Measurements from ENCODE around the gene PRKN. TPM values are rescaled to one million over a fixed set of nuclear protein-coding genes. Genes with fewer than 3 reads are reported as not detected.

The PRKN gene
- total and polyA plus RNA-seq, 2 experiments from 2014 or later = 1.2 to 2.3 TPM

DNA sequence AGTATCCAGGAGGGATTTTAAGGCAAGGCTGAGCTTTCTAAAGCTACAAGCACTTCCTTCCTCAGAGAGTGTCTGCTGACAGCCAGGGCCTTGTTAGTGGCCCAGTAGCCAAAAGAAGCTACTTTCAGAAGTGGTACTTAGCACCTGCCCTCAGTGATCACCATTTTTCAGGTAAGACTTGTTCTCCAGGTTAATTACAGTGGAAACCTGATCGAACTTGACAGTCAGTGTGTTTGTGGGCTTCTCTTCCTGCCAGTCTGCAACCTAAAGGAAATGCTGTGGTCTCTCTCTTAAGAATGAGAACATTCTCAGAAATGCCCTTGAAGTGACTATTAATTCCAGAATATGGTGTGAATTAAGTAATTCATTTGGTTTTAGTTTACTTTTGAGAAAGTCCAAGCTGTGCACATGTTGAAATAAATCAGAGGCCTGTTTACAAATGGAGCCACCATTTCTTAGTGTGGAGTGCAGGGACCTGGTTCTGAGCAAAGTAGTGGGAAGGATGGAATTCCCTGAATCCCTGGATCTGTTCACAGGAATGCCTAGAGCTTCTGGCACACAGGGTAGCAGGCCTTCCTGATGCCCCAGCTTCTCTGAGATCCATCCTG lies 1268.5 kb downstream of the PRKN start:
- Histone ChIP-seq H3K9ac (no peak overlapping the region), H3K9me2 (ENCODE audit: insufficient read depth) (no peaks in the 10 kb centered on the region), H2AFZ (peak overlapping the region; percentile 34; the same call in 1 of the 2 replicates), H3K27ac (no peak overlapping the region), H3K27me3 (replicated peaks; ENCODE audit: insufficient read depth) (no peaks in the 10 kb centered on the region), H3K79me2 (ENCODE audit: insufficient read depth) (no peaks in the 10 kb centered on the region), H4K20me1 (ENCODE audit: insufficient read depth) (no peaks in the 10 kb centered on the region), H3K36me3 (ENCODE audit: low read depth) (no peaks in the 10 kb centered on the region), H3K4me1 (ENCODE audit: insufficient read depth) (peaks cover 7% of the 10 kb centered on the region), H3F3A (ENCODE audit: insufficient read depth) (no peaks in the 10 kb centered on the region), H3K4me2 (ENCODE audit: unreplicated experiment) (no peak overlapping the region), H3K9me3 (ENCODE audit: low read depth) (no peaks in the 10 kb centered on the region), H3K4me3 (no peak overlapping the region)
- in situ Hi-C loops (cut with MboI) = no loop called here
- no peak for TF ChIP-seq EZH2 (IDR thresholded peaks at IDR 0.05; ENCODE audit: insufficient read depth, poor library complexity, severe bottlenecking)
- no peak for TF ChIP-seq EZH2phosphoT487 (IDR thresholded peaks at IDR 0.05; ENCODE audit: insufficient read depth, low read depth)
- WGBS, 2 experiments (ENCODE audit: low coverage in 1 of 2, low lambda C conversion rate in 2 of 2, missing lambda C conversion rate in 2 of 2) = 11 to 14% methylated on average over 1 of the region's 1 CpG
- DNase-seq = no peak

GRCh38 chr6:161458201-161458951 lies 1269.2 kb downstream of the PRKN start:
- H4K20me1 ChIP-seq (ENCODE audit: insufficient read depth) = no peaks in the 10 kb centered on the region
- no peak overlapping the region for H2AFZ ChIP-seq
- H3K36me3 ChIP-seq (ENCODE audit: low read depth) = no peaks in the 10 kb centered on the region
- in situ Hi-C loops (cut with MboI) = no loop called here
- peaks cover 7% of the 10 kb centered on the region for H3K4me1 ChIP-seq (ENCODE audit: insufficient read depth)
- H3K27me3 ChIP-seq (replicated peaks; ENCODE audit: insufficient read depth) = no peaks in the 10 kb centered on the region
- no peak for DNase-seq
- no peaks in the 10 kb centered on the region for H3K79me2 ChIP-seq (ENCODE audit: insufficient read depth)
- H3K9me2 ChIP-seq (ENCODE audit: insufficient read depth) = no peaks in the 10 kb centered on the region
- H3K4me2 ChIP-seq (ENCODE audit: unreplicated experiment) = no peak overlapping the region
- H3K27ac ChIP-seq = no peak overlapping the region
- H3F3A ChIP-seq (ENCODE audit: insufficient read depth) = no peaks in the 10 kb centered on the region
- TF ChIP-seq EZH2 (IDR thresholded peaks at IDR 0.05; ENCODE audit: insufficient read depth, poor library complexity, severe bottlenecking) = no peak
- TF ChIP-seq EZH2phosphoT487 (IDR thresholded peaks at IDR 0.05; ENCODE audit: insufficient read depth, low read depth) = no peak
- H3K4me3 ChIP-seq = no peak overlapping the region
- H3K9me3 ChIP-seq (ENCODE audit: low read depth) = no peaks in the 10 kb centered on the region
- H3K9ac ChIP-seq = no peak overlapping the region
- WGBS, 2 experiments (ENCODE audit: low coverage in 1 of 2, low lambda C conversion rate in 2 of 2, missing lambda C conversion rate in 2 of 2) = 72 to 73% methylated on average over 12 of the region's 12 CpGs

- in situ Hi-C loops (cut with MboI) = no loop called here
- no peaks in the 10 kb centered on the region for H3K9me3 ChIP-seq (ENCODE audit: low read depth)
- H3K27ac ChIP-seq = no peak overlapping the region
- no peak overlapping the region for H3K9ac ChIP-seq
- 82 to 88% methylated on average over 4 to 5 of the region's 5 CpGs for WGBS, 2 experiments (ENCODE audit: low coverage in 1 of 2, low lambda C conversion rate in 2 of 2, missing lambda C conversion rate in 2 of 2)
- H3K4me2 ChIP-seq (ENCODE audit: unreplicated experiment) = no peak overlapping the region
- no peaks in the 10 kb centered on the region for H3K9me2 ChIP-seq (ENCODE audit: insufficient read depth)
- DNase-seq = no peak
- no peak overlapping the region for H3K4me3 ChIP-seq
- H4K20me1 ChIP-seq (ENCODE audit: insufficient read depth) = no peaks in the 10 kb centered on the region
- H3F3A ChIP-seq (ENCODE audit: insufficient read depth) = no peaks in the 10 kb centered on the region
- no peaks in the 10 kb centered on the region for H3K36me3 ChIP-seq (ENCODE audit: low read depth)
- no peaks in the 10 kb centered on the region for H3K79me2 ChIP-seq (ENCODE audit: insufficient read depth)
- H2AFZ ChIP-seq = no peak overlapping the region
- H3K27me3 ChIP-seq (replicated peaks; ENCODE audit: insufficient read depth) = no peaks in the 10 kb centered on the region
- TF ChIP-seq EZH2 (IDR thresholded peaks at IDR 0.05; ENCODE audit: insufficient read depth, poor library complexity, severe bottlenecking) (no peak), EZH2phosphoT487 (IDR thresholded peaks at IDR 0.05; ENCODE audit: insufficient read depth, low read depth) (no peak)
- no peaks in the 10 kb centered on the region for H3K4me1 ChIP-seq (ENCODE audit: insufficient read depth)
Observed at GRCh38 chr6:161455848-161456247, 1271.7 kb downstream of the PRKN start.

DNA sequence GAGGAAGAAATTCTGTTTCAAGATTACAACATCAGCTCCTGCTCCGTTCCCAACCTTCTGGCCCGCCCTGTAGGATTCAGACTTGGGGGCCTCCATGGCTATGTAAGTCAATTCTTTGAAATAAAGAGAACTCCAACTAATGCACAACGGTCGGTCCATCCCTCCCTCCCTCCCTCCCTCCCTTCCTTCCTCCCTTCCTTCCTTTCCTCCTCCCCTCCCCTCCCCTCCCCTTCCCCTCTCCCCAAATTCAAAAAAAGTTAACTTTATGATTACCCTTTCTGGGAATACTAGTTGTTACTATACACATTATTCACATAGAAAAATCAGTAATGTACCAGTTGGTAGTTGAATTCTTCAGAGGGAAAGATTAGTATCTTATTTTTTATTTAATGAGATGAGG lies 1274.0 kb downstream of the PRKN start:
- H3K4me3 ChIP-seq = no peak overlapping the region
- no peaks in the 10 kb centered on the region for H4K20me1 ChIP-seq (ENCODE audit: insufficient read depth)
- no peaks in the 10 kb centered on the region for H3K4me1 ChIP-seq (ENCODE audit: insufficient read depth)
- no peaks in the 10 kb centered on the region for H3K79me2 ChIP-seq (ENCODE audit: insufficient read depth)
- H3K36me3 ChIP-seq (ENCODE audit: low read depth) = no peaks in the 10 kb centered on the region
- no peak overlapping the region for H3K4me2 ChIP-seq (ENCODE audit: unreplicated experiment)
- no peaks in the 10 kb centered on the region for H3F3A ChIP-seq (ENCODE audit: insufficient read depth)
- H3K9me2 ChIP-seq (ENCODE audit: insufficient read depth) = no peaks in the 10 kb centered on the region
- H3K9ac ChIP-seq = no peak overlapping the region
- no peak overlapping the region for H2AFZ ChIP-seq
- in situ Hi-C loops (cut with MboI) = no loop called here
- WGBS, 2 experiments (ENCODE audit: low coverage in 1 of 2, low lambda C conversion rate in 2 of 2, missing lambda C conversion rate in 2 of 2) = 93 to 100% methylated on average over 2 to 4 of the region's 4 CpGs
- no peaks in the 10 kb centered on the region for H3K27me3 ChIP-seq (replicated peaks; ENCODE audit: insufficient read depth)
- DNase-seq = no peak
- no peak overlapping the region for H3K27ac ChIP-seq
- TF ChIP-seq EZH2 (IDR thresholded peaks at IDR 0.05; ENCODE audit: insufficient read depth, poor library complexity, severe bottlenecking) (no peak), EZH2phosphoT487 (IDR thresholded peaks at IDR 0.05; ENCODE audit: insufficient read depth, low read depth) (no peak)
- H3K9me3 ChIP-seq (ENCODE audit: low read depth) = no peaks in the 10 kb centered on the region
